GM12864 (cell line): ENCODE data around the gene ZNF778.

Source experiments
- DNase-seq: peaks from one replicate; pipeline ENCODE4 v3.0.0-alpha.2; 2011; ENCODE audit warnings: low read depth
- H3K4me3 ChIP-seq: 2 replicates; pipeline ENCODE4 v1.5.1; 2011; ENCODE audit warnings: mild to moderate bottlenecking, low read depth, low read length, control low read depth
- TF ChIP-seq, protein P1 (sequence below): IDR thresholded peaks from 2 replicates; pipeline ENCODE4 v1.5.1; 2011; ENCODE audit warnings: low read depth, mild to moderate bottlenecking, moderate library complexity, low read length, control low read depth, inconsistent platforms; ENCODE audit errors: missing control alignments

Gene ZNF778

DNA sequence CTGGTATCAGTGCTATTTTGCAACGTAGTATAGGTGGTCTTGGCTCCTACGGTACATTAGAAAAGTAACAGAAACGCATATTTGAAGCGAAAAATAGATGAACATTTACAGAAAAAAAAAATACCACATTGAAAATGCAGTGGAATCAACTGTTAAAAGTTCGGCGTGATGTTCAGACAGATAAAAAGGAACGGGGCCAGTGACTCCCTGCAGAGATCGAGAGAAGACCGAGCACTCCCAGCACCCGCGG, 440 bp upstream of the ZNF778 start:
- TF ChIP-seq, protein P1, sequence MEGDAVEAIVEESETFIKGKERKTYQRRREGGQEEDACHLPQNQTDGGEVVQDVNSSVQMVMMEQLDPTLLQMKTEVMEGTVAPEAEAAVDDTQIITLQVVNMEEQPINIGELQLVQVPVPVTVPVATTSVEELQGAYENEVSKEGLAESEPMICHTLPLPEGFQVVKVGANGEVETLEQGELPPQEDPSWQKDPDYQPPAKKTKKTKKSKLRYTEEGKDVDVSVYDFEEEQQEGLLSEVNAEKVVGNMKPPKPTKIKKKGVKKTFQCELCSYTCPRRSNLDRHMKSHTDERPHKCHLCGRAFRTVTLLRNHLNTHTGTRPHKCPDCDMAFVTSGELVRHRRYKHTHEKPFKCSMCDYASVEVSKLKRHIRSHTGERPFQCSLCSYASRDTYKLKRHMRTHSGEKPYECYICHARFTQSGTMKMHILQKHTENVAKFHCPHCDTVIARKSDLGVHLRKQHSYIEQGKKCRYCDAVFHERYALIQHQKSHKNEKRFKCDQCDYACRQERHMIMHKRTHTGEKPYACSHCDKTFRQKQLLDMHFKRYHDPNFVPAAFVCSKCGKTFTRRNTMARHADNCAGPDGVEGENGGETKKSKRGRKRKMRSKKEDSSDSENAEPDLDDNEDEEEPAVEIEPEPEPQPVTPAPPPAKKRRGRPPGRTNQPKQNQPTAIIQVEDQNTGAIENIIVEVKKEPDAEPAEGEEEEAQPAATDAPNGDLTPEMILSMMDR = no peak
- no peak for DNase-seq
- H3K4me3 ChIP-seq = peak overlapping the region; percentile 88

DNA sequence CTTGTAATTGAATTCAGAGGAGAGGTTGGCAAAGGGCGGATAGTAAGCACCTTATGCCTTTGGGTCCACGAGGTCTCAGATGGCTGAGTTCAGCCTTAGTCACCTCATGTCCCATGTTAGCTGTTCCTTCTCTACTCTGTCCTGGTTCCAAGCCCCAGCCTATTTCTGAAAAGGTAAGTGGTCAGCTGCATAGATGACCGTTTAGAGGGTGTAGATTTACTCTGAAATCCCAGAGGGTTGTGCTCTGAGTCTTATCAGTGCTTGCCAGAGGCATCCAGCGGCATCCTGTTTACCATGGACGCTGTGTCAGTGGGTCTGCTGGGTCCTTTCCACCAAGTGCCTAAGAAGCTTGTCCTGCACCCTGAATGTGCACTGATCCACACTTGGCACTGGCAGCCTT, 1.9 kb downstream of the ZNF778 start:
- TF ChIP-seq, protein P1 = no peak
- no peak for DNase-seq
- no peak overlapping the region for H3K4me3 ChIP-seq

DNA sequence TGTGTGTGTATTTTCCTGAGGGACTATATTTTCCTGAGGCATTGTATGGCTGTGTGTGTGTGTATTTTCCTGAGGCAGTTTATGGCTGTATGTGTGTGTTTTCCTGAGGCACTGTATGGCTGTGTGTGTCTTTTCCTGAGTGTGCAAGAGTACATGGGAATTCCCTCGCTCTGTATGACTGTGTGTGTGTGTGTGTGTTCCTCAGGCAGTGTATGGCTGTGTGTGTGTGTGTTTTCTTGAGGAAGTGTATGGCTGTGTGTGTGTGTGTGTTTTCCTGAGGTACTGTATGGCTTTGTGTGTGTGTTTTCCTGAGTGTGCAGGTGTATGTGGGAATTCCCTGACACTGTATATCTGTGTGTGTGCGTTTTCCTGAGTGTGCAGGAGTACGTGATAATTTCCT, 4.1 kb downstream of the ZNF778 start:
- H3K4me3 ChIP-seq = no peak overlapping the region
- TF ChIP-seq, protein P1 = no peak
- no peak for DNase-seq

DNA sequence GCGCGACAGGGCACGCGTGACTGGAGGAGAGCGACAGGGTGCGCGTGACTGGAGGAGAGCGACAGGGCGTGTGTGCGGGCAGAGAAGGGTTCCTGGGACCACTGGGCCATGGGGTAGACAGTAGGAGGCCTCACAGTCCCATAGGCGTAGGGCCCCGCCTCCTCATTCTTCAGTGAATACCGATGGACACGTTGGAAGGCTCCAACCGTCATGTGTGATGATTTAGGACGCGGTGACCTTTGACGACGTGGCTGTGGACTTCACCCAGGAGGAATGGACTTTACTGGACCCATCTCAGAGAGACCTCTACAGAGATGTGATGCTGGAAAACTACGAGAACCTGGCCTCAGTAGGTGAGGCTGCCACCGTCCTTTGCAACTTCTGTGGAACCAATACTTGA, 5.4 kb downstream of the ZNF778 start:
- DNase-seq = no peak
- TF ChIP-seq, protein P1 = no peak
- H3K4me3 ChIP-seq = no peak overlapping the region

DNA sequence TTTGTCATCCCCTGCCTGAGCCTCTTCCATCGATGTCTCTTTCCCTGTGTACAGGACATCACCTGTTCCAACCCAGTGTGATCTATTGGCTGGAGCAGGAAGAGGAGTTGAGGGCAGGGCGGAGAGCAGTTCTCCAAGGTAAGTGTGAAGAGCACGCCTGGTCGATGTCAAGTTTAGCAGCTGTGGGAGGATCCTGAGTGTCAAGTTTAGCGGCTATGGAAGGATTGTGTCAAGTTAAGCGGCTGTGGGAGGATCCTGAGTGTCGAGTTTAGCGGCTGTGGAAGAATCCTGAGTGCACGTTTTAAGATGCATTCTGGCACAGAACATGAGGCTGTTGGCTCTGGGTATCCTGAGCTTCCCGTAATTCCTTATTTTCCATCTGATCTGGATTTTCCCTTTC, 7.2 kb downstream of the ZNF778 start:
- no peak overlapping the region for H3K4me3 ChIP-seq
- no peak for DNase-seq
- TF ChIP-seq, protein P1 = no peak

DNA sequence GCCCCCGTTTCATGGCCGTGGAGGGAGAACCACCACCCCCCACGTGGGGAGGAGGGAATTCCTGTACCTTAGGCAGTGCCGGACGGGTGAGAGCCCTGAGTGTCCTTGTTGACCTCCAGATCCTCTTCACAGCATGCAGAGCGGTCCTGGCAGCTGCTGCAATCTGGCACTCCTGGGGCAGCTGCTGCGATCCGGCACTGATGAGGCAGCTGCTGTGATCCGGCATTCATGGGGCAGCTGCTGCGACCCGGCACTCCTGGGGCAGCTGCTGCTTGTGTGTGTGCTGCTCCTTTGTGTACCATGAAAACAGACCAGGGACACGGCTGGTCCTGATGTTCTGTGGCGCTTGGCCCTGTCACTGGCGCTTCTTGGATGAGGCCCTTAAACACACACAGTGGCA, 12.8 kb downstream of the ZNF778 start:
- DNase-seq = no peak
- TF ChIP-seq, protein P1 = no peak
- H3K4me3 ChIP-seq = no peak overlapping the region

DNA sequence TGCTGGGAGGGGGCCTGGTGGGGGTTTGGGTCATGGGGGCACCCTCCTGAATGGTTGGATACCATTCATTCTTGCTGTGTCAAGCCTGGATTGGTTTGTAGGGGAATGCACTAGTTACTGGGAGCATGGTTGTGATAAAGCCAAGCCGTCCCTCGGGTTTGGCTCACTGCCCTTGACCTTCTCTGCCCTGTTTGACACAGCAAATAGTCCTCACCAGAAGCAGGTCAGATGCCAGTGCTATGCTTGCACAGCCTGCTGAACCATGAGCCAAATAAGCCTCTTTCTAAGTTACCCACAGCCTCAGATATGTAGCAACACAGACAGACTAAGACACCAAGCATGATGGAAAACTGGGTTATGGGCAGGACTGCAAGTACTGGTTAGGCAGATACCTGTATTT, 14.6 kb downstream of the ZNF778 start:
- TF ChIP-seq, protein P1 = no peak
- H3K4me3 ChIP-seq = no peak overlapping the region

More for the DNA sequence above, 14.6 kb downstream of the ZNF778 start:
- DNase-seq = no peak
